Spleen (tissue), 7 donors: ENCODE data around the gene TJP3.

Source experiments
- POLR2A ChIP-seq, 3 donors: fragments of 450-650 bp; IDR thresholded peaks; one replicate each; pipeline ENCODE4 v1.5.1; 2017; ENCODE audit warnings: antibody characterized with exemption in 3 of 3, mild to moderate bottlenecking in 1 of 3
- TF ChIP-seq, protein P1 (sequence below), 11 experiments: fragments of 200-600 bp in 7 of 11; fragments of 450-650 bp in 4 of 11; sonication (generic) in 4 of 11; IDR thresholded peaks in 8 of 11; conservative IDR thresholded peaks in 3 of 11; 1 replicate in 7 of 11; 2 replicates in 4 of 11; pipeline versions ENCODE4 v1.4.0 to v1.8.0; 2016 to 2021; ENCODE audit warnings: antibody characterized with exemption in 11 of 11, inconsistent platforms in 4 of 11, mild to moderate bottlenecking in 1 of 11
- donor health status: DM: no; HTN: no; CAD: no; lungs with moderate emphysema.
- donor health status: DM: no; HTN: no; CAD: no.
- donor health status: DM: no; HTN: no; CAD: no.

DNA sequence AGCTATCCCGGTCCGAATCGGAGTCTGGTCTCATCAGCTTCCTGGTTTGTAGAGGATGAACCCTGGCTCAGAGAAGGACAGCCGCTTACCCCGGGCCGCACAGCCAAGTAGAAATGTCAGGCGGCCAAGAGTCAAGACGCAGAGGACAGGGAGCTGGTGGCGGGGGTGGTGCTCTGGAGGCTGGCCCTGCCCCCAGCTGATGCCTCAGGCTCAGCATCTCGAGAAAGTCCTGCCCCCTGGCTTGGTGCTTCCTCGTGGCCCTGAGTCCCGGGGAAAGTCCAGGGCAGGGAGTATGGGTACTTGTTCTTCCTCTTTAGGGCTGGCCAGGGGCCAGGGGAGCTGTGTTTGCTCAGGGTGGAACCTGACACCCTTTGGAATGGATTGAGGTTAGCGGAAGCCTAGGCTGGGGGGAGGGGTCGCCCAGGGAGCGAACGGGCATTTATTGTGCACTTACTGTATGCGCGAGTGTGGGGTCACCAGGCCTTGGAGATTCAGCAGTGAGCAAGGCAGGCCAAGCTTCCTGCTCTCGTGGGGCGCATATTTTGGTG lies 2.2 kb downstream of the TJP3 start:
- TF ChIP-seq POLR2A (IDR thresholded peaks at IDR 0.05): no peak
- TF ChIP-seq, protein P1, sequence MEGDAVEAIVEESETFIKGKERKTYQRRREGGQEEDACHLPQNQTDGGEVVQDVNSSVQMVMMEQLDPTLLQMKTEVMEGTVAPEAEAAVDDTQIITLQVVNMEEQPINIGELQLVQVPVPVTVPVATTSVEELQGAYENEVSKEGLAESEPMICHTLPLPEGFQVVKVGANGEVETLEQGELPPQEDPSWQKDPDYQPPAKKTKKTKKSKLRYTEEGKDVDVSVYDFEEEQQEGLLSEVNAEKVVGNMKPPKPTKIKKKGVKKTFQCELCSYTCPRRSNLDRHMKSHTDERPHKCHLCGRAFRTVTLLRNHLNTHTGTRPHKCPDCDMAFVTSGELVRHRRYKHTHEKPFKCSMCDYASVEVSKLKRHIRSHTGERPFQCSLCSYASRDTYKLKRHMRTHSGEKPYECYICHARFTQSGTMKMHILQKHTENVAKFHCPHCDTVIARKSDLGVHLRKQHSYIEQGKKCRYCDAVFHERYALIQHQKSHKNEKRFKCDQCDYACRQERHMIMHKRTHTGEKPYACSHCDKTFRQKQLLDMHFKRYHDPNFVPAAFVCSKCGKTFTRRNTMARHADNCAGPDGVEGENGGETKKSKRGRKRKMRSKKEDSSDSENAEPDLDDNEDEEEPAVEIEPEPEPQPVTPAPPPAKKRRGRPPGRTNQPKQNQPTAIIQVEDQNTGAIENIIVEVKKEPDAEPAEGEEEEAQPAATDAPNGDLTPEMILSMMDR (IDR thresholded peaks at IDR 0.05 in 8 of 11, conservative IDR thresholded peaks at IDR 0.05 in 3 of 11): no peak
